ENCODE results near the gene FAM219B. TPM values are rescaled to one million over a fixed set of nuclear protein-coding genes. Genes with fewer than 3 reads are reported as not detected.
A peak's percentile ranks its signal among the peaks of the same experiment; 100 is the strongest.
"Not testable (repeated sequence)": the region's sequence is repeated elsewhere in the genome, so short reads cannot be mapped to it uniquely, and the experiment has no call there.

FAM219B gene, protein sequence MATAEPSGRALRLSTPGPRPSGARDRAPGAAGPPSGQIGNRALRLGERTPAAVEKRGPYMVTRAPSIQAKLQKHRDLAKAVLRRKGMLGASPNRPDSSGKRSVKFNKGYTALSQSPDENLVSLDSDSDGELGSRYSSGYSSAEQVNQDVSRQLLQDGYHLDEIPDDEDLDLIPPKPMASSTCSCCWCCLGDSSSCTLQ
- 52.1 and 72.0 TPM in 2 replicates for total RNA-seq (2014; rRNA removed; shearing (Covaris generic))

DNA sequence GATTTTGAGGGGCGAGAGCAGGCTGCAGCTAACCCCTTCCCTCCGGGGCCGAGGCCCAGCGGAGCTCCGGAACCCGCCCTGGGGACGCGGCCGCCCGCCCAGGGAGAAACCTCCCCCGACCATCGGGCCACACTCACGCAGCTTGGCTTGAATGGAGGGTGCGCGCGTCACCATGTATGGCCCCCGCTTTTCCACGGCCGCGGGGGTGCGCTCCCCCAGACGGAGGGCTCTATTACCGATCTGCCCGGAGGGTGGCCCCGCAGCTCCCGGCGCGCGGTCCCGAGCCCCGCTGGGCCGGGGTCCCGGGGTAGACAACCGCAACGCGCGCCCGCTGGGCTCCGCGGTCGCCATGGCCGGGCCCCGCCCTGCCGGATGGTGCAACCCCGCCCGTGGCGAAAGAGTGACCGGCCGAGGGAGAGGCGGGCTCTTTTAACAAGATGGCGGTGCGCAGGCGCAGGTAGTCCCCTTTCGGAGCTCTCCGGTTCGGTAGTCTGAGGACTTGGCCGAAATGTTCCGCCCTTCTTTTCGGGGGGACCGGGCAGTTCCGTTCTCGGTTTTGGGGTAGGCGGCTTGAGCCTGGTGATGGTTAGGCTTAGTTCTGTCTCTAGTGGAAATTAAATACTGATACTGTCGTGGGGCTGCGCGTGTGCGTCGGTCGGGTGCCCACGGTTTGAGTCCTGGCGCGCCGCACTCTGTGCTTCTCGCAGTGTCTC lies at the start of gene FAM219B:
Gene FAM219B, minus strand, starts transcription at position 402 of the 713 bp plus-strand sequence. Its CDS starts 51 bp downstream, at position 351.
- Histone ChIP-seq H3K27me3 (ENCODE audit: control insufficient read depth, insufficient read depth, low read length) (no peaks in the 10 kb centered on the region), H3K4me3 (ENCODE audit: insufficient read depth, low read depth, low read length) (peak within 1 kb of the TSS; percentile 89), H3K36me3 (replicated peaks; ENCODE audit: control insufficient read depth, insufficient read depth, low read length) (peaks cover 29% of the 10 kb centered on the region)
- peak; percentile 98 for DNase-seq

DNA sequence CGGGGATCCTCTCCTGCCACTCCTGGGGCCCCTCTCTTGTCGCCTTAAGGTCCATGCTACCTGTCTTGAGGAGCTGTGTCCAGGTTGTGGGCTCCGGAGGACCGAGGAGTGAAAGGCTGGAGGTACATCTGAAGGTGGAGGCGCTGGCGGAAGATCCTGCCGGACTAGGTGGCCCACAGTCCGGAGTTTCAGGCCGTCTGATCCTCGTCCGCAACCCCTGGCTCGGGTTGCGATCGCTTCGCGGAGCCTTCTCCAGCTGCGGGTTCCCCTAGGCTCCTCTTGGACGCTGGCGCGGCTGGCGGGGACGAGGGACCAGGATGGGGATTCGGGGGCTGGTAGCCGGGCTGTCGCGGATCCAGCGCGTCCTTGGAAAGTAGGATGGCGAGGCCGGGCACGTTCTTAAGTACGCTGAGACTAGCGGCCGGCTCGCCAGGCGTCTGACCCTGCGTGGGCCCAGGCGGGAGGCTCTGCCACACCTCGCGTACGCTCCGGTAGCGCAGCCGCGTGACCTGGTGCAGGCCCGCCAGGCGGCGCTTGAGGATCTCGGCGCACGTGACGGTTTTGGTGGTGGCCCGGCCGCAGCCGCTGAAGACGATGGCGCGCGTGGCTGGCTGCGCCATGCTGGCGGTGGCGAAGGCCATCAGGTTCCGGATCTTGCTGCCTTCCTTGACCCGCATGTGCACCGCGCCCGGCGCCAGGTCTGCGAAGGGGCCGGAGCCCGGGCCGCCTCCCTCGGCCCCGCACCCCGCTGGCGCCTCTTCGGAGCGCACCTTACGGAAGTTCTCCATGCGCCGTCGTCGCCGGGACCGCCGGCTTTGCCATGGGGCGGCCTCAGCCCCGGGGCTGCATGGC lies 49.4 kb upstream of the FAM219B start:
- peak; percentile 81 for DNase-seq
- peak overlapping the region; percentile 73 for H3K4me3 ChIP-seq (ENCODE audit: insufficient read depth, low read depth, low read length)
- H3K36me3 ChIP-seq (replicated peaks; ENCODE audit: control insufficient read depth, insufficient read depth, low read length): no peaks in the 10 kb centered on the region
- H3K27me3 ChIP-seq (ENCODE audit: control insufficient read depth, insufficient read depth, low read length): peaks cover 37% of the 10 kb centered on the region

DNA sequence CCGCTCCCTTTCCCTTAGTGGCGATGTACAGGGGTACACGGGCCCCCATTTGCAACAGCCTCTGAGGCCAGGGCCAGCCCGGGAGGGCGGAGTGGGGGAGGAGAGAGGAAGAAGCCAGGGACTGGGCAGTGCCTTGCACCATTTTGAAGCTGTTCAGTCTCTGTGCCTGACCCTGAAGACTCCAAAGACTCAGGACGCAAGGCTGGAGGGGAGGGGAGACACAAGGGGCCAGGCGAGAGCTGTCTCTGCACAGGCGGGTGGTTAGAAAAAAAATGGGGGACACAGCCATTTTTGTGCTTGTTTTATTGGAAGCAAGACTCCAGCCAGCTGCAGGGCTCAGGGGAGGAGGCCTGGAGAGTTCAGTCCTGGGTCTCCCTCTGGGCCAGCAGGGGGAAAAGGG lies 48.4 kb upstream of the FAM219B start:
- peak overlapping the region; percentile 73 for H3K4me3 ChIP-seq (ENCODE audit: insufficient read depth, low read depth, low read length)

DNA sequence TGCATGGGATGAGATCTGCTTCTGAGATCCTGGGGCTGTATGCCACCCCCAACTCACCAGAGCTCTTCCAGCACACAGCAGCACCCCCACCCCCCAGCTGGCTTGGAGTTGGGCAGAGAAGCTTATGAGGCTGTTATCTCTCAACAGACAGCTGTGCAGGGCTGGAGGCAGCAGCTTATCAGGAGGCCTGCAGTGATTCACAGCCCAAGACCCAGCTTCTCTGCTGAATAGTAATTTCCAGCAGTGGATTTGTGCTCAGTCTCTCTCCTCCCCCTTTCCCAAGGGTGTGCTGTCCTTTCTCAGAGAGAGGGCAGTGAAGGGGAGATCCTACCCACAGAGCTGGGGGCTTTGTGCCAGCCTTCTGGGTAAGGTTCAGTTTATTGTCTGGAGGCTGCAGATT lies 47.9 kb upstream of the FAM219B start:
- Histone ChIP-seq H3K27me3 (ENCODE audit: control insufficient read depth, insufficient read depth, low read length) (peaks cover 30% of the 10 kb centered on the region), H3K4me3 (ENCODE audit: insufficient read depth, low read depth, low read length) (peak overlapping the region; percentile 73), H3K36me3 (replicated peaks; ENCODE audit: control insufficient read depth, insufficient read depth, low read length) (no peaks in the 10 kb centered on the region)
- no peak for DNase-seq

More for the DNA sequence above, 48.4 kb upstream of the FAM219B start:
- no peak for DNase-seq
- Histone ChIP-seq H3K36me3 (replicated peaks; ENCODE audit: control insufficient read depth, insufficient read depth, low read length) (no peaks in the 10 kb centered on the region), H3K27me3 (ENCODE audit: control insufficient read depth, insufficient read depth, low read length) (peaks cover 34% of the 10 kb centered on the region)

DNA sequence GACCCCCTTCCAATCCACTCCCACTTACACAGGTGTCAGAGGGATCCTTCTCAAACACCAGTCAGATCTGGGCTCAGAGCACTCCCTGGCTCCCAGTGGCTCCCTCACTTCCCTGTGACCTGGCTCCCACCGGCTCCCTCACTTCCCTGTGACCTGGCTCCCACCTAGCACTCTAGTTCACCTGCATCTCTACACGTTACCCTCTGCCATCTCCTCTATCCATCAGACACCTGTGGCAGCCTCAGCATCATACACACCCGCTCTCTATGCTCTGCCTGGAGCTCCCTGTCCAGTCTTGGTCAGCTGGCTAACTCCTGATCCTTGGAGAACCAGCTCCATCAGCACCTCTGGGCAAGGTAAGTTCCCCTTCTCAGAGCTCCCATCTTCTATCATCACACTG lies 44.4 kb upstream of the FAM219B start:
- no peak for DNase-seq
- H3K4me3 ChIP-seq (ENCODE audit: insufficient read depth, low read depth, low read length): no peak overlapping the region
- H3K27me3 ChIP-seq (ENCODE audit: control insufficient read depth, insufficient read depth, low read length): peaks cover 9% of the 10 kb centered on the region
- no peaks in the 10 kb centered on the region for H3K36me3 ChIP-seq (replicated peaks; ENCODE audit: control insufficient read depth, insufficient read depth, low read length)

DNA sequence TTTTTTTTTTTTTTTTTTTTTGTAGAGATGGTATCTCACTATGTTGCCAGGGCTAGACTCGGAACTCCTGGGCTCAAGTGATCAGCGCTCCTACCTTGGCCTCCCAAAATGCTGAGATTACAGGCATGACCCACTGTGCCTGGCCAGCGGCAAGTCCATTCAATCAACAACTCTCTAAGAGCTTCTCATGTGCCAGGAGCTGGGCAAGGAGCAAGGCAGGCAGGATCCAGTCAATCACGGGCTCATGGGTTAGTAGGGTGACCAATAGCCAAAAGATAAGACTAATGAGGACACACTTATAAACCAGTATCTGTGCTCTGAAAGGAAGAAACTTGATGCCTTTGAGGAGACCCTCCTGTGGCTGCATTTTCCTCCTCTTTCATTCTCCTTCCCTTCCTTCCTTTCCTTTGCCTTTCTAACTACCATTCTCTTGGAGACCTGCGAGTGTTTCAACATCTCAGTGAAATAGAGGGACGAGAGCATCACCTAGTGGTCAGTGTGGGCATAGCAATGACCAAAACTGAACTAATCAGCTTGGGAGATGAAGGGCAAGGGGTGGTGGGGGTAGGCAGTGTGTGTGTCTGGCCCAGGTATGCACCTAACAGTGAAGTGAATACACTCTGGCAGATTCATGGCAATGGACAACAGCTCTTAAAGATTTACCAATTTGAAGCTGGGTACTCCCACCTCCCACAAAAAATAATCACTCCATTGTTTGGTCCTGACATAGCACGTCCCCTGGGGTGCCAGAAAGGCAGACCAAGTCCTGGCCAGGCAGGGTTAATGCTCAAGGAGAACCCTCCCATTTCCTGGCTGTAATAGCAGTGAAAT lies 43.6 kb upstream of the FAM219B start:
- Histone ChIP-seq H3K36me3 (replicated peaks; ENCODE audit: control insufficient read depth, insufficient read depth, low read length) (no peaks in the 10 kb centered on the region), H3K27me3 (ENCODE audit: control insufficient read depth, insufficient read depth, low read length) (peaks cover 4% of the 10 kb centered on the region; the same call in 1 of the 2 replicates), H3K4me3 (ENCODE audit: insufficient read depth, low read depth, low read length) (no peak overlapping the region)
- peak; percentile 80 for DNase-seq

DNA sequence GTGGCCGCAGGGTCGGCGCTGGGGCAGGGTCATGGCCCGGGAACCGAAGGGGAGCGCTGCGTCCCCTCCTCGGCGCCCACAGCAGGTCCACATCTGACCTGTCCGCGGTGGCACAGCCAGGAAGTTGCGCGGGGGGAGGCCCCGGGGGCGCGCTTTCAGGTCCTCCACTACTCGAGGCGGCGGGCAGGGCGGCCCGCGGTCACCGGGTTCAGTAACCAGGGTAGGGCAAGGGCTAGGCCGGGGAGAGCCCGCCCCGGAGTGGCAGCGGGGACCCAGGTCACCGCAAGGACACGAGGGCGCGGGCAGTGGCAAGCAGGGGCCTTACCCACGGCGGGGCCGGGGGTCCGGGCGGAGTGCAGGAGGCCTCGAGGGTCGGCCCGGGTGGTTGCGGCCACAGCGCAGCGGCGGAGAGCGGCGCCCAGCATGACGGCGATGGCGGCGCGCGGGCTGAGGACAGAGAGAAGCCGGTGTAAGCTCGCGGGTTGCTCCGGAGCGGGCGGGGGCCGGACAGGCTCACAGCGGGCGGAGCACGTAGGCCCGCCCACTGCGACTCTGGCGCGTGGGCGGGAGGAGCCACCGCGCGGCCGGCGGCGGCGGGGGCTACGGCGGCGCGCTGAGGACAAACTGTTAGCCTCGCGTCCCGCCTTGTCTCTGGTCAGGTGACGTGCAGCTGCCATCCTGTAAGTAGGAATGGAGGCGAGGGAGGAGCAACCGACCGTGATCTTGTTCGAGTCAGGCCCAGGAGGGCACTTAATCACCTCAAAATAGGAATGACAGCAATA lies 31.1 kb upstream of the FAM219B start, which contains the start of gene COX5A:
Gene COX5A, minus strand, starts transcription at position 484 of the 782 bp plus-strand sequence. Its CDS starts 59 bp downstream, at position 425.
- peak; percentile 97 for DNase-seq
- Histone ChIP-seq H3K27me3 (ENCODE audit: control insufficient read depth, insufficient read depth, low read length) (no peaks in the 10 kb centered on the region), H3K36me3 (replicated peaks; ENCODE audit: control insufficient read depth, insufficient read depth, low read length) (no peaks in the 10 kb centered on the region), H3K4me3 (ENCODE audit: insufficient read depth, low read depth, low read length) (peak within 1 kb of the TSS; percentile 97)

DNA sequence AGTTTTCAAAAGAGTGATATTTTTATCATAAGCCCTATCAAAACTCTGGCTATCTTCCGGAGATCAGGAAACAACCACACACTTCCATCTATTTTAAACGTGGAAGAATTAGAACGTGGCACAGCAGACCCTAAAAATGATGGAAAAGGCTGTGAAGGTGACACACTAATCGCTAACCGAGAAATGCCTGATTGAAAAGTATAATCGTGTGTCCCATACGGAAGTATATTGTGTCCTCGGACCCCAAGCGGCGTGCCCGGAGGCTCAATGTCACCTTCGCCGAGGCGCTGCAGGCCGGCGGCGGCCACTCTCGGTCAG lies 30.6 kb upstream of the FAM219B start:
- no peak for DNase-seq
- Histone ChIP-seq H3K36me3 (replicated peaks; ENCODE audit: control insufficient read depth, insufficient read depth, low read length) (no peaks in the 10 kb centered on the region), H3K4me3 (ENCODE audit: insufficient read depth, low read depth, low read length) (peak overlapping the region; percentile 97), H3K27me3 (ENCODE audit: control insufficient read depth, insufficient read depth, low read length) (no peaks in the 10 kb centered on the region)

DNA sequence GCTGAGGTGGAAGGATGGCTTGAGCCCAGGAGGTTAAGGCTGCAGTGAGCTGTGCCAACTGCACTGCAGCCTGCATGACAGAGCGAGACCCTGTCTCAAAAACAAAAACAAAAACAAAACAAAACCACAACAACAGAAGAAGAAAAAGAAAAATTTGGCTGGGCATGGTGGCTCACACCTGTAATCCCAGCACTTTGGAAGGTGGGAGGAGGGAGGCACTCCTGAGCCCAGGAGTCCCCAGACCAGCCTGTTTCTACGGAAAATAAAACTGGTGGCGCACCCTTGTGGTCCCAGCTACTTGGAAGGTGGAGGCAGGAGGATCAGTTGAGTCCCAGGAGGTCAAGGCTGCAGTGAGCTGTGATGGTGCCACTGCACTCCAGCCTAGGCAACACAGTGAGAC lies 28.5 kb upstream of the FAM219B start:
- not testable (repeated sequence) for DNase-seq; H3K27me3 ChIP-seq (ENCODE audit: control insufficient read depth, insufficient read depth, low read length)

DNA sequence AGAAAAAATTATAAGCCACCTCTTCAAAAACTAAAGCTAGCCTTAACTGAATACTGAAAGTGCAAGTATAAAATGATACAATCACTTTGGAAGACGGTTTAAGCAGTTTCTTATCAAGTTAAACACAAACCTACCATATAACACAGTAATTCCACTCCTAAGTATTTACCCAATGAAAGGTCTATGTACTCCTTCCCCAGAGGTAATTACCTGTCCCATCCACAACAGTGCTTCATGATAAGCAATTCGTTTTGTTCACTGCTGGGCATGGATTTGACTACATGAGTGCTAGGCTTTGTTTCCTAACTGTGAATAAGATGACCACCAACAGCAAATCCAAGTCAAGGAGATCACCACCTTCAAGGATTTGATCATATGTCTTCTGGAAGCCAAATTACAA lies 26.9 kb upstream of the FAM219B start:
- no peaks in the 10 kb centered on the region for H3K27me3 ChIP-seq (ENCODE audit: control insufficient read depth, insufficient read depth, low read length)
- peaks cover 14% of the 10 kb centered on the region for H3K36me3 ChIP-seq (replicated peaks; ENCODE audit: control insufficient read depth, insufficient read depth, low read length)
- H3K4me3 ChIP-seq (ENCODE audit: insufficient read depth, low read depth, low read length): no peak overlapping the region

More for the DNA sequence above, 28.5 kb upstream of the FAM219B start:
- not testable (repeated sequence) for H3K4me3 ChIP-seq (ENCODE audit: insufficient read depth, low read depth, low read length); H3K36me3 ChIP-seq (replicated peaks; ENCODE audit: control insufficient read depth, insufficient read depth, low read length)

DNA sequence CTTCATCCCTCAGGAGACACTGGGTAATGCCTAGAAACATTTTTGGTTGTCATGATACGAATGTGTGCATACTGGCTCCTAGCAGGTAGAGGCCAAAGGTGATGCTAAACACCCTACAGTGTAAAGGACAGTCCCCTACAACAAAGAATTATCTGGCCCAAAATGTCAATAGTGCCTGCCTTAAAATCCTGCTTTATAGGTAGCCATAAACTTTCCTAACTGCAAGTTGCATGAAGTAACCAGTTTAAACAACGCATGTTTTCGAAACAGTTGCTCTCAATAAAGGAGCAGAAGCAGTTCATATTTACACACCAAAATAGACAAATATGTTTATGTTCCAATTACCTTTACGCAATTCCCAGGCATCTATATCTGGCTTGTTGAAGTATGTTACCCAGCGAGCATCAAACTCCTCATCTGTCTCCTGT lies 22.1 kb upstream of the FAM219B start:
- Histone ChIP-seq H3K4me3 (ENCODE audit: insufficient read depth, low read depth, low read length) (no peak overlapping the region), H3K27me3 (ENCODE audit: control insufficient read depth, insufficient read depth, low read length) (no peaks in the 10 kb centered on the region), H3K36me3 (replicated peaks; ENCODE audit: control insufficient read depth, insufficient read depth, low read length) (peaks cover 21% of the 10 kb centered on the region)
- no peak for DNase-seq

More for the DNA sequence above, 26.9 kb upstream of the FAM219B start:
- no peak for DNase-seq

DNA sequence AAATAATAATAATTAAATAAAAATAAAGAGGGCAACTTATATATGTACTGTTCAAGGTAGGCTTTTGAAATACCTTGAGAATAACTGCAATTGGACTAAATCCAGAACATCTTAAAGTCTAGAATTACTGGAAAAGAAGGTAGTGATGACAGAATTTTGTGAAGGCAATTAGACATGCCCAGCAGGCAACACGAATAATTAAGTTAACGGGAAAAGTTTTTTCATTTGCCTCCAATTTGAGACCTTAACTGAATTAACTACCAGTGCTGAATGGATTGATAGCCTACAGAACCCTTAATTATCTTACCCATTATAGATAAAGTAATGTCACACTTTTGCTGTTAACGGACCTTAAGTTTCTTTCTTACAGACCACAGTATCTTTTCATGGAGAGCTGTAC lies 17.9 kb upstream of the FAM219B start:
- no peaks in the 10 kb centered on the region for H3K27me3 ChIP-seq (ENCODE audit: control insufficient read depth, insufficient read depth, low read length)
- H3K4me3 ChIP-seq (ENCODE audit: insufficient read depth, low read depth, low read length): no peak overlapping the region
- H3K36me3 ChIP-seq (replicated peaks; ENCODE audit: control insufficient read depth, insufficient read depth, low read length): peaks cover 26% of the 10 kb centered on the region
- no peak for DNase-seq

DNA sequence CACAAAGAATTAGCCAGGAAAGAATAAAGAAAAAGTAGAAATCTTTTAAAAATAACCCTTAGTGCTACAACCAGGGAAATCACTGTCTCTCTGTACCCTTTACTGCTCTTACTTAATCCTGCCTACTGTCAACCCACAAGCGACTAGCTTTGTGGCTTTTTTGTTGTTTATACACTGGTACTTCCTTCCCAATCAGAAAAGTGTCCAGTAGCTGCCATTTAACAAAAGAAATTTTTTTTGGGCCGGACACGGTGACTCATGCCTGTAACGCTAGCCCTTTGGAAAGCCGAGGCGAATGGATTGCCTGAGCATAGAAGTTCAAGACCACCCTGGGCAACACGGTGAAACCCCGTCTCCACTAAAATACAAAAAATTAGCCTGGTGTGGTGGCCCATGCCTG lies 13.8 kb upstream of the FAM219B start:
- H3K4me3 ChIP-seq (ENCODE audit: insufficient read depth, low read depth, low read length): no peak overlapping the region
- H3K27me3 ChIP-seq (ENCODE audit: control insufficient read depth, insufficient read depth, low read length): no peaks in the 10 kb centered on the region
- no peak for DNase-seq
- H3K36me3 ChIP-seq (replicated peaks; ENCODE audit: control insufficient read depth, insufficient read depth, low read length): peaks cover 27% of the 10 kb centered on the region
